IMR-90 (cell line): ENCODE measurements around the gene MEGF8. TPM values are rescaled to one million over a fixed set of nuclear protein-coding genes. Genes with fewer than 3 reads are reported as not detected.

Experiments used
- ATAC-seq: fragments of 200-7000 bp; cut with Tn5 transposase; 2 replicates; pipeline ENCODE4 v1.9.1; 2020; ENCODE audit warnings: low read depth, mild to moderate bottlenecking, moderate library complexity
- BruUV-seq: library from RNA; stranded (reverse); fragments of 400-500 nt; replicated peaks from 2 replicates; lab custom pipeline; 2021; lab: Mats Ljungman, UMichigan
- CTCF ChIA-PET: fragments of 300-600 bp; formaldehyde crosslinking; extraction: SDS; loops from one replicate; lab custom pipeline; 2021; ENCODE audit warnings: antibody characterized with exemption; lab: Yijun Ruan, JAX
- POLR2A ChIA-PET: fragments of 300-600 bp; sonication (Branson Sonifier 250); formaldehyde crosslinking; loops from one replicate; lab custom pipeline; 2022; ENCODE audit warnings: antibody characterized with exemption; ENCODE audit not compliant: unreplicated experiment; lab: Charles Lee
- DNase-seq: peaks from one replicate; pipeline ENCODE4 v3.0.0; 2013
- H2AFZ ChIP-seq: replicated peaks from 2 replicates; pipeline ENCODE3; 2013; ENCODE audit warnings: low read length, mild to moderate bottlenecking; ENCODE audit not compliant: poor library complexity
- H2AK5ac ChIP-seq: 2 replicates; pipeline ENCODE4 v1.6.1; 2013; ENCODE audit warnings: low read depth, low read length, inconsistent platforms
- H2AK9ac ChIP-seq: replicated peaks from 2 replicates; pipeline ENCODE3; 2013; ENCODE audit warnings: mild to moderate bottlenecking, low read depth, low read length, moderate library complexity; ENCODE audit not compliant: poor library complexity
- H2BK120ac ChIP-seq: 2 replicates; pipeline ENCODE4 v1.6.1; 2013; ENCODE audit warnings: low read depth, low read length, inconsistent platforms
- H2BK15ac ChIP-seq: 3 replicates; pipeline ENCODE4 v1.6.1; 2013; ENCODE audit warnings: low read depth, low read length, inconsistent platforms
- H2BK20ac ChIP-seq: 2 replicates; pipeline ENCODE4 v1.6.1; 2013; ENCODE audit warnings: low read depth, mild to moderate bottlenecking, inconsistent platforms, low read length, moderate library complexity
- H2BK5ac ChIP-seq: 2 replicates; pipeline ENCODE4 v1.6.1; 2013; ENCODE audit warnings: mild to moderate bottlenecking, low read depth, low read length, inconsistent platforms; ENCODE audit not compliant: poor library complexity, severe bottlenecking
- H3K14ac ChIP-seq: replicated peaks from 2 replicates; pipeline ENCODE4 v1.6.1; 2013; ENCODE audit warnings: low read depth, low read length, inconsistent platforms
- H3K18ac ChIP-seq: 2 replicates; pipeline ENCODE4 v1.6.1; 2013; ENCODE audit warnings: low read depth, low read length, control low read depth
- H3K23ac ChIP-seq: 2 replicates; pipeline ENCODE4 v1.6.1; 2013; ENCODE audit warnings: low read depth, low read length, inconsistent platforms
- H3K27ac ChIP-seq: 2 replicates; pipeline ENCODE4 v1.5.1; 2013; ENCODE audit warnings: mild to moderate bottlenecking, control low read depth, low read length; ENCODE audit not compliant: insufficient read depth
- H3K27me3 ChIP-seq: 2 replicates; pipeline ENCODE4 v1.6.1; 2013; ENCODE audit warnings: low read length; ENCODE audit not compliant: control insufficient read depth, insufficient read depth
- H3K36me3 ChIP-seq: 2 replicates; pipeline ENCODE4 v1.6.1; 2013; ENCODE audit warnings: low read length, mixed read lengths; ENCODE audit not compliant: control insufficient read depth, insufficient read depth
- H3K4ac ChIP-seq: 2 replicates; pipeline ENCODE4 v1.6.1; 2013; ENCODE audit warnings: low read depth, low read length, inconsistent platforms
- H3K4me1 ChIP-seq: 2 replicates; pipeline ENCODE4 v1.6.1; 2013; ENCODE audit warnings: low read length, mixed read lengths; ENCODE audit not compliant: control insufficient read depth, insufficient read depth
- H3K4me2 ChIP-seq: 2 replicates; pipeline ENCODE4 v1.6.1; 2013; ENCODE audit warnings: low read depth, mild to moderate bottlenecking, control low read depth, low read length, moderate library complexity
- H3K4me3 ChIP-seq: 2 replicates; pipeline ENCODE4 v1.5.1; 2013; ENCODE audit warnings: low read depth, mild to moderate bottlenecking, control low read depth, low read length, moderate library complexity; ENCODE audit not compliant: insufficient read depth
- H3K56ac ChIP-seq: 2 replicates; pipeline ENCODE4 v1.6.1; 2013; ENCODE audit warnings: low read length, inconsistent platforms; ENCODE audit not compliant: insufficient read depth; ENCODE audit errors: extremely low read depth
- H3K79me1 ChIP-seq, 2 experiments: 2 replicates each; pipeline ENCODE4 v1.6.1; 2013; ENCODE audit warnings: low read length in 2 of 2, inconsistent platforms in 1 of 2, low read depth in 1 of 2
- H3K9ac ChIP-seq: 2 replicates; pipeline ENCODE4 v1.6.1; 2013; ENCODE audit warnings: low read depth, low read length, control low read depth
- H3K9me1 ChIP-seq: 2 replicates; pipeline ENCODE4 v1.6.1; 2013; ENCODE audit warnings: low read length, inconsistent platforms; ENCODE audit not compliant: insufficient read depth
- H3K9me3 ChIP-seq: 2 replicates; pipeline ENCODE4 v1.6.1; 2013; ENCODE audit warnings: low read length; ENCODE audit not compliant: control insufficient read depth, insufficient read depth
- H4K20me1 ChIP-seq: 2 replicates; pipeline ENCODE4 v1.6.1; 2013; ENCODE audit warnings: low read length, inconsistent platforms; ENCODE audit not compliant: insufficient read depth
- H4K5ac ChIP-seq: 2 replicates; pipeline ENCODE4 v1.6.1; 2013; ENCODE audit warnings: mild to moderate bottlenecking, low read depth, low read length, control low read depth
- H4K8ac ChIP-seq, 2 experiments: 2 replicates each; pipeline ENCODE4 v1.6.1; 2013; ENCODE audit warnings: low read depth in 2 of 2, low read length in 2 of 2, control low read depth in 1 of 2, inconsistent platforms in 1 of 2
- H4K91ac ChIP-seq: 2 replicates; pipeline ENCODE4 v1.6.1; 2013; ENCODE audit warnings: low read depth, low read length, inconsistent platforms; ENCODE audit not compliant: insufficient read depth
- BHLHE40 ChIP-seq: fragments of 150-350 bp; IDR thresholded peaks from 2 replicates; pipeline ENCODE4 v1.6.1; 2016; ENCODE audit warnings: mild to moderate bottlenecking, low read depth, low read length
- CEBPB ChIP-seq: IDR thresholded peaks from 2 replicates; pipeline ENCODE4 v1.6.1; 2012; ENCODE audit warnings: low read depth, low read length, improper control_type of control experiment
- WGBS, 2 experiments: methylation state at CpG; one replicate each; pipeline versions ENCODE4 v1.1.5 to v1.1.7; 2013; ENCODE audit warnings: missing lambda C conversion rate in 2 of 2; ENCODE audit not compliant: insufficient read length in 1 of 2; ENCODE audit errors: extremely low coverage in 2 of 2; 5-methylcytosine and 5-hydroxymethylcytosine counted together
- dilution Hi-C: fragments of 300-500 bp; cut with HindIII; formaldehyde crosslinking; loops from one replicate; pipeline ENCODE4 v1.14.3; 2018; ENCODE audit warnings: low sequenced_read_pairs; ENCODE audit not compliant: unreplicated experiment
- in situ Hi-C: fragments of 300-500 bp; cut with MboI; formaldehyde crosslinking; loops from 3 replicates; pipeline ENCODE4 v1.14.3; 2019; ENCODE audit warnings: low sequenced_read_pairs, inconsistent platforms, mixed read lengths
- intact Hi-C: fragments of 100-400 bp; cut with micrococcal nuclease; formaldehyde crosslinking; loops from 2 replicates; pipeline ENCODE4 v1.10.0; 2022
- polyA plus RNA-seq, 3 experiments: library from polyadenylated mRNA; depleted of rRNA; stranded (reverse); fragments of >200 nt; gene quantifications; 2 replicates each; pipeline ENCODE4 v1.2.3, GENCODE V29; 2012; ENCODE audit warnings: low replicate concordance in 1 of 3
- total RNA-seq: library from RNA; depleted of rRNA; stranded (reverse); fragments of >200 nt; gene quantifications from 2 replicates; pipeline ENCODE4 v1.2.3, GENCODE V29; 2012

Gene MEGF8
- total and polyA plus RNA-seq, 2 of the 4 experiments (the other 2 are of a cell fraction), result 2.3 to 12.5 TPM

DNA sequence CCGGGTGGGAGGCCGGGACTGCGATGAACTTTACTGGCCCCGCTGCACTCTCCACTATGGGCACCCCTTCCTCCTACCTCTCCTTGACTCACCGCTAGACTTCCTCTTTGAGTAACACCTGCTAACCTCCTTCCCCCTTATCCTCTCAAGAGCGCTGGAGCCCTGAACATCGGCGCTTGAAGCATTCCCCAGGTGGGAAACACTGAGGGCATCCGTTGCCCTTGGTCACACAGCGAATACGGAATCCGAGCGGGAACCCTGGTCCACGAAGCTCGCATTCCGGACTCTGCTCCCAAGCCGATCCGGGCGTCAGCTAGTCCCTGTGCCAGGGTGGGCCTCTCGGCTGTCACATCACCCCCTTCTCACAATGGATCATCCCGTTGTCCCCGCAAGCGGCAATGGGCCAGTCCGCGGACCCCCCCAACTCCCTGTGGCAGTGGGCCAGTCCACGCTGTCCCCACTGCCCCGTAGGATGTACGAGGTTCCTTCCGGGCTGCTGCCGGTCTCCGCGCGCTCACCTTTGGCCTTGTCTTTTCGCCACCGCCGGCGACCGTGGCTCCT lies 97.5 kb downstream of the MEGF8 start:
- H3K27me3 ChIP-seq, result no peaks in the 10 kb centered on the region
- POLR2A ChIA-PET, result no interaction called here
- ATAC-seq, result peak; percentile 29
- H2AK5ac ChIP-seq, result peak overlapping the region; percentile 36
- no peaks in the 10 kb centered on the region for H3K9me3 ChIP-seq
- TF ChIP-seq CEBPB (no peak), BHLHE40 (peak; percentile 81)
- H3K23ac ChIP-seq, result peak overlapping the region; percentile 26
- peaks cover 11% of the 10 kb centered on the region; the same call in 1 of the 2 replicates for H4K20me1 ChIP-seq
- no peaks in the 10 kb centered on the region for H3K36me3 ChIP-seq
- H4K8ac ChIP-seq, result peak overlapping the region; percentile 57 to 84; a peak in 3 of 4 replicates
- dilution Hi-C loops (no loop called here), in situ Hi-C loops (no loop called here), intact Hi-C loops (no loop called here)
- no peak overlapping the region for H2BK20ac ChIP-seq
- peak overlapping the region; percentile 84 for H3K4me2 ChIP-seq
- peak overlapping the region; percentile 34 for H3K9ac ChIP-seq
- H3K4me1 ChIP-seq, result peaks cover 9% of the 10 kb centered on the region
- peak overlapping the region; percentile 11; the same call in 1 of the 2 replicates for H3K4ac ChIP-seq
- H2AK9ac ChIP-seq, result peak overlapping the region; percentile 55
- no peak overlapping the region for H2BK5ac ChIP-seq
- H2AFZ ChIP-seq, result peak overlapping the region; percentile 96
- peak overlapping the region; percentile 36; the same call in 1 of the 2 replicates for H4K91ac ChIP-seq
- CTCF ChIA-PET, result interaction anchor here (1.1 to 2.0 kb wide), 2 partner anchors 15 to 17 kb away, joined by 5 to 9 read pairs; no protein-coding TSS in a partner anchor
- H3K4me3 ChIP-seq, result peak overlapping the region; percentile 64
- no peak overlapping the region for H2BK15ac ChIP-seq
- H3K79me1 ChIP-seq, result peaks cover 4 to 19% of the 10 kb centered on the region in 2 experiments; a peak in 2 of 4 replicates
- H3K14ac ChIP-seq, result peak overlapping the region; percentile 66
- peak overlapping the region; percentile 11; the same call in 1 of the 2 replicates for H3K27ac ChIP-seq
- H4K5ac ChIP-seq, result no peak overlapping the region; the same call in 1 of the 2 replicates
- no peak overlapping the region for H3K18ac ChIP-seq
- DNase-seq, result no peak
- H2BK120ac ChIP-seq, result no peak overlapping the region
- no peak overlapping the region for H3K56ac ChIP-seq
- WGBS, 2 experiments, result 3% methylated on average over 26 of the region's 38 CpGs; no CpG with 5 or more reads in 1 of the 2 experiments
- peaks cover 11% of the 10 kb centered on the region for H3K9me1 ChIP-seq
- BruUV-seq, result no TSS peak
